ENCODE measurements around the gene TNS3. TPM values are rescaled to one million over a fixed set of nuclear protein-coding genes. Genes with fewer than 3 reads are reported as not detected.
A peak's percentile ranks its signal among the peaks of the same experiment; 100 is the strongest.

Gene TNS3
- total RNA-seq (2021): 111 and 143 TPM in 2 replicates
- percentile 90 among the genes with signal in this experiment for Bru-seq, nascent RNA
- percentile 82 among the genes with signal in this experiment for BruChase-seq, experiment 1, labeled RNA remaining after a 2-hour chase
- percentile 82 among the genes with signal in this experiment for BruChase-seq, experiment 2, labeled RNA remaining after a 6-hour chase
- long read RNA-seq, full-length matches to known transcripts: 6 of 70 reads
- long read RNA-seq, partial matches to known transcripts: 23 of 70 reads
- long read RNA-seq, other reads (novel, unspliced or antisense): 41 of 70 reads

DNA sequence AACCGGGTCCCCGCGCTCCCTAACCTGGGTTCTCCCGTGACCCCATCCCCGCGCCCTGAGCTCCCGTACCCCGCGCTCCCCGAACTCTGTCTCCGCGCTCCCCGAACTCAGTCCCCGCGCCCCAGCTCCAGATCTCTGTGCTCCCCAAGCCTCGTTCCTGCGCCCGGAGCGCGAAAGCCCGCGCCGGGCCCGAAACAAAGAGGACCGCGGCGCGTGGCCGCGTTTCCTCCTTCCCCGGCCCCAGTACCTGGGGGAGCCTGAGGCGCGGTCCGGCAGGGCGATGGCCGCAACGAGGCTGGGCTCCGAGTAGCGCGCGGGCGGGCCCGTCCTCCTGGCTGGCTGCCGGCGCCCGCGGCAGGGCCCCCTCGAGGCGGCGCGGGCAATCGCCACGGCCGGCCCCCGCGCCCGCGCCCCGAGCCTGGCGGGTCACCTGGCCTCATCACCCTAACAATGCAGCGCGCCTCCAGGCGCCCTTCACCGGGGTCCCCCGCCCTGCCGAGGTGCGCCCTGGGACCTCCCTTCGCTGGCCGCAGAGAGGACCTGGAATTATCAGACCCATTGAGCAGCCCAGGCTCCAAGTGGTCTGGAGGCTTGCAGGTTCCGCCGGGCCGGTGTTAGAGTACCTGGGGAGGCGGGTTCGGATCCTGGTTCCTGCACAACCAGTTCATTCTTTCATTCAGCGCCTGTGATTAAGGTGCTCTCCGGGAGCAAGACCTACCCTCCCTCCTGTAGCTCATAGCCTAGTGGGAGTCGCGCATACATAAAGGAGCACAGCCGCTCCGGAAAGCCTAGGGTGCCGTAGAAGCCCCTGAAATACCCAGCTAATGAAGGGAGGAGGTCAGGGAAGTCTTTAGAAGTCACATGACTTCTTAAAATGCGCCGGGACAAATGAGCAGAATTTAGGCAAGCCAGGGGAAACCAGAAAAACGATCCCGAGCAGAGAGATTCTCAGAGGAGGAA, at the start of gene TNS3:
Gene TNS3, minus strand, starts transcription at position 308 of the 960 bp plus-strand sequence. CDS start 142,475 bp downstream, outside the sequence.
- Histone ChIP-seq H3F3A (ENCODE audit: insufficient read depth, low read depth) (peaks cover 71% of the 10 kb centered on the region), H3K27me3 (ENCODE audit: insufficient read depth, low read depth) (no peaks in the 10 kb centered on the region), H3K79me2 (ENCODE audit: low read depth) (peaks cover 72% of the 10 kb centered on the region), H3K9me2 (ENCODE audit: insufficient read depth) (no peaks in the 10 kb centered on the region), H3K36me3 (ENCODE audit: low read depth) (peaks cover 13% of the 10 kb centered on the region), H3K4me1 (replicated peaks; ENCODE audit: insufficient read depth) (peaks cover 80% of the 10 kb centered on the region), H3K27ac (peak within 1 kb of the TSS; percentile 87), H3K9me3 (ENCODE audit: insufficient read depth, low read depth) (no peaks in the 10 kb centered on the region), H3K4me2 (peak within 1 kb of the TSS; percentile 86), H4K20me1 (ENCODE audit: insufficient read depth) (no peaks in the 10 kb centered on the region), H3K4me3 (peak within 1 kb of the TSS; percentile 65), H2AFZ (peak within 1 kb of the TSS; percentile 77)
- ChIA-PET POLR2A (ENCODE audit: unreplicated experiment) (interaction anchor here (0.6 kb wide), 1 partner anchor 44 kb away, joined by 15 read pairs; no protein-coding TSS in a partner anchor), CTCF (interaction anchor here (0.6 to 1.1 kb wide), 5 partner anchors 19 to 224 kb away, joined by 3 to 9 read pairs (median 3); no protein-coding TSS in a partner anchor)
- TF ChIP-seq, protein P1, sequence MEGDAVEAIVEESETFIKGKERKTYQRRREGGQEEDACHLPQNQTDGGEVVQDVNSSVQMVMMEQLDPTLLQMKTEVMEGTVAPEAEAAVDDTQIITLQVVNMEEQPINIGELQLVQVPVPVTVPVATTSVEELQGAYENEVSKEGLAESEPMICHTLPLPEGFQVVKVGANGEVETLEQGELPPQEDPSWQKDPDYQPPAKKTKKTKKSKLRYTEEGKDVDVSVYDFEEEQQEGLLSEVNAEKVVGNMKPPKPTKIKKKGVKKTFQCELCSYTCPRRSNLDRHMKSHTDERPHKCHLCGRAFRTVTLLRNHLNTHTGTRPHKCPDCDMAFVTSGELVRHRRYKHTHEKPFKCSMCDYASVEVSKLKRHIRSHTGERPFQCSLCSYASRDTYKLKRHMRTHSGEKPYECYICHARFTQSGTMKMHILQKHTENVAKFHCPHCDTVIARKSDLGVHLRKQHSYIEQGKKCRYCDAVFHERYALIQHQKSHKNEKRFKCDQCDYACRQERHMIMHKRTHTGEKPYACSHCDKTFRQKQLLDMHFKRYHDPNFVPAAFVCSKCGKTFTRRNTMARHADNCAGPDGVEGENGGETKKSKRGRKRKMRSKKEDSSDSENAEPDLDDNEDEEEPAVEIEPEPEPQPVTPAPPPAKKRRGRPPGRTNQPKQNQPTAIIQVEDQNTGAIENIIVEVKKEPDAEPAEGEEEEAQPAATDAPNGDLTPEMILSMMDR (conservative IDR thresholded peaks at IDR 0.05): no peak; the same call in 1 of the 2 replicates
- TF ChIP-seq EZH2 (IDR thresholded peaks at IDR 0.05; ENCODE audit: low read depth): no peak
- intact Hi-C loops (cut with micrococcal nuclease; ENCODE audit: unreplicated experiment): loop anchor here (1.0 kb wide), 1 partner anchor 237 kb away; no protein-coding TSS in a partner anchor
- BruUV-seq (replicated peaks): no TSS peak
- peak; percentile 64 to 74 for DNase-seq

- Histone ChIP-seq H3K9me3 (ENCODE audit: insufficient read depth, low read depth) (no peaks in the 10 kb centered on the region), H4K20me1 (ENCODE audit: insufficient read depth) (no peaks in the 10 kb centered on the region), H3K27me3 (ENCODE audit: insufficient read depth, low read depth) (no peaks in the 10 kb centered on the region), H3K4me1 (replicated peaks; ENCODE audit: insufficient read depth) (peaks cover 33% of the 10 kb centered on the region), H3K79me2 (ENCODE audit: low read depth) (no peaks in the 10 kb centered on the region), H3K36me3 (ENCODE audit: low read depth) (no peaks in the 10 kb centered on the region), H3K4me3 (no peak overlapping the region), H2AFZ (no peak overlapping the region), H3K27ac (no peak overlapping the region), H3K9me2 (ENCODE audit: insufficient read depth) (no peaks in the 10 kb centered on the region), H3F3A (ENCODE audit: insufficient read depth, low read depth) (peaks cover 15% of the 10 kb centered on the region), H3K4me2 (no peak overlapping the region)
- ChIA-PET CTCF (no interaction called here), POLR2A (ENCODE audit: unreplicated experiment) (no interaction called here)
- no peak for DNase-seq
- BruUV-seq (replicated peaks): no TSS peak
- intact Hi-C loops (cut with micrococcal nuclease; ENCODE audit: unreplicated experiment): no loop called here
- TF ChIP-seq EZH2 (IDR thresholded peaks at IDR 0.05; ENCODE audit: low read depth): no peak
- TF ChIP-seq, protein P1 (conservative IDR thresholded peaks at IDR 0.05): no peak
These were observed 49.8 kb upstream of the TNS3 start for GRCh38 chr7:47631711-47632110.

GRCh38 chr7:47627580-47628283, 45.8 kb upstream of the TNS3 start:
- Histone ChIP-seq H3K4me2 (no peak overlapping the region), H2AFZ (no peak overlapping the region), H3K9me3 (ENCODE audit: insufficient read depth, low read depth) (no peaks in the 10 kb centered on the region), H4K20me1 (ENCODE audit: insufficient read depth) (no peaks in the 10 kb centered on the region), H3K9me2 (ENCODE audit: insufficient read depth) (no peaks in the 10 kb centered on the region), H3K27ac (no peak overlapping the region), H3K27me3 (ENCODE audit: insufficient read depth, low read depth) (no peaks in the 10 kb centered on the region), H3K79me2 (ENCODE audit: low read depth) (no peaks in the 10 kb centered on the region), H3F3A (ENCODE audit: insufficient read depth, low read depth) (peaks cover 8% of the 10 kb centered on the region), H3K4me1 (replicated peaks; ENCODE audit: insufficient read depth) (peaks cover 9% of the 10 kb centered on the region), H3K4me3 (no peak overlapping the region), H3K36me3 (ENCODE audit: low read depth) (no peaks in the 10 kb centered on the region)
- ChIA-PET POLR2A (ENCODE audit: unreplicated experiment) (no interaction called here), CTCF (no interaction called here)
- DNase-seq: peak in 1 of 2 experiments; percentile 24
- intact Hi-C loops (cut with micrococcal nuclease; ENCODE audit: unreplicated experiment): no loop called here
- TF ChIP-seq, protein P1 (conservative IDR thresholded peaks at IDR 0.05): no peak
- no peak for TF ChIP-seq EZH2 (IDR thresholded peaks at IDR 0.05; ENCODE audit: low read depth)
- no TSS peak for BruUV-seq (replicated peaks)
